Activated naive CD8-positive, alpha-beta T cell (primary cell): ENCODE results near the gene KLK11.

Experiments used
- H3K27ac Mint-ChIP-seq: one replicate; pipeline ENCODE4 v1.8.0; 2021; ENCODE audit warnings: mixed read lengths
- H3K27me3 Mint-ChIP-seq: one replicate; pipeline ENCODE4 v1.8.0; 2021; ENCODE audit warnings: mixed read lengths
- H3K36me3 Mint-ChIP-seq: one replicate; pipeline ENCODE4 v1.8.0; 2021; ENCODE audit warnings: mixed read lengths
- H3K4me1 Mint-ChIP-seq: one replicate; pipeline ENCODE4 v1.8.0; 2021; ENCODE audit warnings: low read depth, mixed read lengths
- H3K4me3 Mint-ChIP-seq: one replicate; pipeline ENCODE4 v1.8.0; 2021; ENCODE audit warnings: mild to moderate bottlenecking, mixed read lengths
- H3K9me3 Mint-ChIP-seq: one replicate; pipeline ENCODE4 v1.8.0; 2021; ENCODE audit warnings: low read depth, mixed read lengths

Gene KLK11

GRCh38 chr19:51040151-51040550 is 13.7 kb upstream of the KLK11 start:
- H3K9me3 Mint-ChIP-seq = no peaks in the 10 kb centered on the region
- no peaks in the 10 kb centered on the region for H3K36me3 Mint-ChIP-seq

GRCh38 chr19:51036519-51036918 is 10.1 kb upstream of the KLK11 start:
- Mint-ChIP-seq H3K36me3 (no peaks in the 10 kb centered on the region), H3K4me3 (no peak overlapping the region), H3K27ac (no peak overlapping the region)

More at GRCh38 chr19:51040151-51040550, 13.7 kb upstream of the KLK11 start:
- Mint-ChIP-seq H3K27me3 (peaks cover 2% of the 10 kb centered on the region), H3K27ac (no peak overlapping the region), H3K4me3 (no peak overlapping the region), H3K4me1 (no peaks in the 10 kb centered on the region)

GRCh38 chr19:51034704-51035103 is 8.3 kb upstream of the KLK11 start, which contains the start of gene KLK12:
Gene KLK12, minus strand, starts transcription at chr19:51035002. Its CDS starts 381 bp downstream, at chr19:51034621.
- no peak within 1 kb of the TSS for H3K27ac Mint-ChIP-seq
- peaks cover 19% of the 10 kb centered on the region for H3K27me3 Mint-ChIP-seq
- no peaks in the 10 kb centered on the region for H3K9me3 Mint-ChIP-seq

More at GRCh38 chr19:51036519-51036918, 10.1 kb upstream of the KLK11 start:
- Mint-ChIP-seq H3K27me3 (peaks cover 9% of the 10 kb centered on the region), H3K9me3 (no peaks in the 10 kb centered on the region), H3K4me1 (no peaks in the 10 kb centered on the region)

GRCh38 chr19:51031880-51032225 is 5.4 kb upstream of the KLK11 start:
- no peaks in the 10 kb centered on the region for H3K9me3 Mint-ChIP-seq
- H3K27me3 Mint-ChIP-seq = peaks cover 27% of the 10 kb centered on the region
- H3K27ac Mint-ChIP-seq = no peak overlapping the region
- no peaks in the 10 kb centered on the region for H3K36me3 Mint-ChIP-seq
- no peaks in the 10 kb centered on the region for H3K4me1 Mint-ChIP-seq
- H3K4me3 Mint-ChIP-seq = no peak overlapping the region

More at GRCh38 chr19:51034704-51035103, 8.3 kb upstream of the KLK11 start, which contains the start of gene KLK12:
- H3K36me3 Mint-ChIP-seq = no peaks in the 10 kb centered on the region
- no peak within 1 kb of the TSS for H3K4me3 Mint-ChIP-seq
- H3K4me1 Mint-ChIP-seq = no peaks in the 10 kb centered on the region

GRCh38 chr19:51031220-51031879 is 4.9 kb upstream of the KLK11 start:
- Mint-ChIP-seq H3K27ac (no peak overlapping the region), H3K4me3 (no peak overlapping the region), H3K9me3 (no peaks in the 10 kb centered on the region), H3K36me3 (no peaks in the 10 kb centered on the region), H3K4me1 (no peaks in the 10 kb centered on the region), H3K27me3 (peaks cover 29% of the 10 kb centered on the region)

GRCh38 chr19:51030631-51031030 is 4.2 kb upstream of the KLK11 start:
- no peaks in the 10 kb centered on the region for H3K9me3 Mint-ChIP-seq
- H3K36me3 Mint-ChIP-seq = no peaks in the 10 kb centered on the region
- H3K27me3 Mint-ChIP-seq = peaks cover 29% of the 10 kb centered on the region
- H3K4me3 Mint-ChIP-seq = no peak overlapping the region
- H3K4me1 Mint-ChIP-seq = no peaks in the 10 kb centered on the region
- H3K27ac Mint-ChIP-seq = no peak overlapping the region

GRCh38 chr19:51029718-51030117 is 3.3 kb upstream of the KLK11 start:
- no peaks in the 10 kb centered on the region for H3K9me3 Mint-ChIP-seq
- H3K36me3 Mint-ChIP-seq = no peaks in the 10 kb centered on the region
- H3K4me1 Mint-ChIP-seq = no peaks in the 10 kb centered on the region
- no peak overlapping the region for H3K27ac Mint-ChIP-seq
- peaks cover 29% of the 10 kb centered on the region for H3K27me3 Mint-ChIP-seq
- H3K4me3 Mint-ChIP-seq = no peak overlapping the region

- Mint-ChIP-seq H3K9me3 (no peaks in the 10 kb centered on the region), H3K36me3 (no peaks in the 10 kb centered on the region), H3K4me1 (no peaks in the 10 kb centered on the region), H3K4me3 (no peak overlapping the region), H3K27ac (no peak overlapping the region), H3K27me3 (peaks cover 26% of the 10 kb centered on the region)
Measured at GRCh38 chr19:51027873-51028272, 1.5 kb upstream of the KLK11 start.

GRCh38 chr19:51027126-51027806 is 850 bp upstream of the KLK11 start:
- Mint-ChIP-seq H3K27ac (no peak overlapping the region), H3K27me3 (peaks cover 26% of the 10 kb centered on the region)

GRCh38 chr19:51025809-51026553 is 435 bp downstream of the KLK11 start:
- H3K27me3 Mint-ChIP-seq = peaks cover 20% of the 10 kb centered on the region
- H3K36me3 Mint-ChIP-seq = no peaks in the 10 kb centered on the region
- H3K27ac Mint-ChIP-seq = no peak overlapping the region
- no peaks in the 10 kb centered on the region for H3K4me1 Mint-ChIP-seq
- H3K4me3 Mint-ChIP-seq = no peak overlapping the region
- H3K9me3 Mint-ChIP-seq = no peaks in the 10 kb centered on the region

More at GRCh38 chr19:51027126-51027806, 850 bp upstream of the KLK11 start:
- no peaks in the 10 kb centered on the region for H3K9me3 Mint-ChIP-seq
- no peaks in the 10 kb centered on the region for H3K36me3 Mint-ChIP-seq
- H3K4me1 Mint-ChIP-seq = no peaks in the 10 kb centered on the region
- H3K4me3 Mint-ChIP-seq = no peak overlapping the region

GRCh38 chr19:51025401-51025800 is 1.0 kb downstream of the KLK11 start:
- Mint-ChIP-seq H3K27me3 (peaks cover 16% of the 10 kb centered on the region), H3K4me3 (no peak overlapping the region), H3K4me1 (no peaks in the 10 kb centered on the region), H3K36me3 (no peaks in the 10 kb centered on the region), H3K9me3 (no peaks in the 10 kb centered on the region), H3K27ac (no peak overlapping the region)

- Mint-ChIP-seq H3K4me3 (no peak overlapping the region), H3K9me3 (no peaks in the 10 kb centered on the region), H3K27me3 (peaks cover 19% of the 10 kb centered on the region), H3K36me3 (no peaks in the 10 kb centered on the region), H3K4me1 (peaks cover 1% of the 10 kb centered on the region), H3K27ac (no peak overlapping the region)
Measured at GRCh38 chr19:51024924-51025323, 1.5 kb downstream of the KLK11 start.

- Mint-ChIP-seq H3K27me3 (peaks cover 17% of the 10 kb centered on the region), H3K36me3 (no peaks in the 10 kb centered on the region), H3K4me3 (no peak overlapping the region), H3K9me3 (no peaks in the 10 kb centered on the region), H3K4me1 (peaks cover 4% of the 10 kb centered on the region), H3K27ac (no peak overlapping the region)
Measured at GRCh38 chr19:51023946-51024345, 2.5 kb downstream of the KLK11 start.

GRCh38 chr19:51022526-51022925 is 3.9 kb downstream of the KLK11 start:
- H3K27ac Mint-ChIP-seq = no peak overlapping the region

GRCh38 chr19:51020988-51021651 is 5.3 kb downstream of the KLK11 start:
- Mint-ChIP-seq H3K27ac (no peak overlapping the region), H3K36me3 (no peaks in the 10 kb centered on the region), H3K9me3 (no peaks in the 10 kb centered on the region), H3K27me3 (peaks cover 22% of the 10 kb centered on the region), H3K4me1 (peaks cover 22% of the 10 kb centered on the region), H3K4me3 (no peak overlapping the region)

More at GRCh38 chr19:51022526-51022925, 3.9 kb downstream of the KLK11 start:
- Mint-ChIP-seq H3K27me3 (peaks cover 20% of the 10 kb centered on the region), H3K4me3 (no peak overlapping the region), H3K9me3 (no peaks in the 10 kb centered on the region), H3K36me3 (no peaks in the 10 kb centered on the region), H3K4me1 (peaks cover 13% of the 10 kb centered on the region)
